Uterus (tissue), 2 donors: Measurements from ENCODE around the gene CDH4.

Source experiments
- POLR2A ChIP-seq, 2 donors: fragments of 450-650 bp; IDR thresholded peaks; one replicate each; pipeline ENCODE4 v1.6.1; 2016; ENCODE audit warnings: antibody characterized with exemption in 2 of 2, mild to moderate bottlenecking in 1 of 2, moderate library complexity in 1 of 2
- TF ChIP-seq, protein P1 (sequence below), 4 experiments: fragments of 200-600 bp in 2 of 4; fragments of 450-650 bp in 2 of 4; sonication (generic) in 2 of 4; IDR thresholded peaks; one replicate each; pipeline ENCODE4 v1.5.1; 2016 to 2019; ENCODE audit warnings: antibody characterized with exemption in 4 of 4, mild to moderate bottlenecking in 2 of 4, moderate library complexity in 1 of 4

DNA sequence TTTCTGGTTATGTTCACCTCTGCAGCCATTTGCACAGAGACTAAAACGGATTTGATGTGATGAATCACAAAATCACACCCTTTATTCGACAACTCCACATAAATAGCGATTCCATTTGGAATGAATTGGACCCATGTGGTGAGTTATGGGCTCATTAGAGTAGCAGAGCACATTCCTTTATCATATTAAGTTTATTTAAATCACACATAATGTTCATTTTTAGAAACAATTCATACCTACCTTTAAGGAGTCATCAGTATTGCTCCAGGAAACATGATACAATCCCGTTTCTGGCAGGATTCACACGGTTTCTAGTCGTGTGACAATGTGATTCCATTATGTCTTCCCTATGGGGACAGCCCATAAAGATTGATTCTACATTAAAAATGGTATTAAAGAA is 303.5 kb downstream of the CDH4 start:
- TF ChIP-seq, protein P1, sequence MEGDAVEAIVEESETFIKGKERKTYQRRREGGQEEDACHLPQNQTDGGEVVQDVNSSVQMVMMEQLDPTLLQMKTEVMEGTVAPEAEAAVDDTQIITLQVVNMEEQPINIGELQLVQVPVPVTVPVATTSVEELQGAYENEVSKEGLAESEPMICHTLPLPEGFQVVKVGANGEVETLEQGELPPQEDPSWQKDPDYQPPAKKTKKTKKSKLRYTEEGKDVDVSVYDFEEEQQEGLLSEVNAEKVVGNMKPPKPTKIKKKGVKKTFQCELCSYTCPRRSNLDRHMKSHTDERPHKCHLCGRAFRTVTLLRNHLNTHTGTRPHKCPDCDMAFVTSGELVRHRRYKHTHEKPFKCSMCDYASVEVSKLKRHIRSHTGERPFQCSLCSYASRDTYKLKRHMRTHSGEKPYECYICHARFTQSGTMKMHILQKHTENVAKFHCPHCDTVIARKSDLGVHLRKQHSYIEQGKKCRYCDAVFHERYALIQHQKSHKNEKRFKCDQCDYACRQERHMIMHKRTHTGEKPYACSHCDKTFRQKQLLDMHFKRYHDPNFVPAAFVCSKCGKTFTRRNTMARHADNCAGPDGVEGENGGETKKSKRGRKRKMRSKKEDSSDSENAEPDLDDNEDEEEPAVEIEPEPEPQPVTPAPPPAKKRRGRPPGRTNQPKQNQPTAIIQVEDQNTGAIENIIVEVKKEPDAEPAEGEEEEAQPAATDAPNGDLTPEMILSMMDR (IDR thresholded peaks at IDR 0.05): no peak
- no peak for TF ChIP-seq POLR2A (IDR thresholded peaks at IDR 0.05)
